Measurements from ENCODE around the gene GPC2.

DNA sequence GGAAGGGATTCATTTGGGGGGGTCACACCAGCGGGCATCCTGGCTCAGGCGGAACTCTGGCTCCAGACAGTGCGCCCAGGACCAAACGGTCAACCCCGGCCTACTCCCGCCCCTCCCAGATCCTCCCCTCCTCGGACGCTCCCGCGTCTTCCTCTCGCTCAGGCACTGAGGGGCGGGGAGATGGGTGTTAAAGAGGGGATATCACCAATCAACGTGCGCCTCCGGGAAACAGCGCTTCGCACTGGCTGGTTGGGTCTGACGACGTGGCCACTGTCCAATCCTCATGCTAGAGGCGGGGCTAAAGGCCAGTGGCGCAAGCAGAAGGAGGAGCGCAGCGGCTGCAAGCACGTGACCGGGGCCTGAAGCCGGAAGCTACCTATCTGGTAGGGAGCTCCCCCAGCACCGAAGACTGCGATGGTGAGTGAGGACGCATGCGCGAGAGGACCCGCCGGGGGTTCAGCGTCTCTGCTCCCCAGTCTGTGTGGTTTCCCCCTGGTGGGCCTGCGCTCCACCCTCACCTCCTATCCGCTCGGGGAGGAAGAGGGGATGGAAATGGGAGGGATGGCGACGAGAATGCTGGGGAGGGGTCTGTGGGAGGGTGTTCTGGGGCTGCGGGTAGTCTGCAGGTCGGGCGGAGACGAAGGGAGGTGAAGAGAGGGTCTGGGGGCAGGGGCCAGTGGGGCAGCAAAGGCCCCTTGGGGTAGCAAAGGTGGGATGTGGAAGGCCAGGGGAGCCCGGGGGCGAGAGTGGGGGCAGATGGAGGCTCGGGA lies 28.4 kb downstream of the GPC2 start, which contains the start of gene LAMTOR4:
- TF ChIP-seq CTCF (IDR thresholded peaks at IDR 0.05) (no peak), POLR2A (IDR thresholded peaks at IDR 0.05) (peak in 3 of 4 donors; percentile 44 to 92 (median 79))
